HG02981 (cell line): ENCODE measurements around the gene TPD52L2.

Experiments
- ATAC-seq: cut with Tn5 transposase; IDR thresholded peaks from one replicate; pipeline ENCODE4 v1.9.1; 2021; ENCODE audit warnings: mild to moderate bottlenecking, moderate library complexity; ENCODE audit not compliant: unreplicated experiment

The TPD52L2 gene

DNA sequence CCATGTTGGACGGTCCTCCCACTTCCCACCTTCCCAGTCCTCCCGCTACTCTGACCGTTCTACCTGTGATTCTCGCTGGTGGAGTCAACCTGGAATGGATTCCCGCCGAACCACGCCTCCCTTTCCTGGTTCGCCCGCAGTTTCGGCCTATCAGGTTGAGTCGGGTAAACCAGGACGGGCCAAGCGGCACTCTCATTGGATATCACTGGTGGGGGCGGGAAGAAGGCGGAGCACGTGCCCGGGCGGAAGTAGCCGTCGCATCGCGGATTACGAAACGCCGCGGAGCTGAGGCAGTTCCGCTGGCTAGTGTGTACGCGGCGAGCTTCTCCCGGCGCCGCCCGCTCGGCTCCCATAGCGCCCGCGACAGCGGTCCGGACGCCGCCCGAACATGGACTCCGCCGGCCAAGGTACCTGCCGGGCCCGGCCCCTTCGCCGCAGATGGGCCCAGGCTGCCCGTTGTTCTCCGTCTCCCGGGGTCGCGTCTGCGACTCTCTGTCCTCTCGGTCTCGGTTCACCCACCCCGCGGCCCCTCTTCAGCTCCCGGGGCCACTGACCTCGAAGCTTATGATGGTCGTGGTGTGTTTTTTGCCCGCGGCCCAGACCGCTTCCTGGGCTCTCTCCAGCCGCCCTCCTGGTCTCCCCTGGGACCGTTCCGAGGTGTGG, at the start of gene TPD52L2:
Gene TPD52L2, plus strand, starts transcription at position 293 of the 663 bp plus-strand sequence. Its CDS starts 96 bp downstream, at position 389.
- peak; percentile 64 for ATAC-seq

DNA sequence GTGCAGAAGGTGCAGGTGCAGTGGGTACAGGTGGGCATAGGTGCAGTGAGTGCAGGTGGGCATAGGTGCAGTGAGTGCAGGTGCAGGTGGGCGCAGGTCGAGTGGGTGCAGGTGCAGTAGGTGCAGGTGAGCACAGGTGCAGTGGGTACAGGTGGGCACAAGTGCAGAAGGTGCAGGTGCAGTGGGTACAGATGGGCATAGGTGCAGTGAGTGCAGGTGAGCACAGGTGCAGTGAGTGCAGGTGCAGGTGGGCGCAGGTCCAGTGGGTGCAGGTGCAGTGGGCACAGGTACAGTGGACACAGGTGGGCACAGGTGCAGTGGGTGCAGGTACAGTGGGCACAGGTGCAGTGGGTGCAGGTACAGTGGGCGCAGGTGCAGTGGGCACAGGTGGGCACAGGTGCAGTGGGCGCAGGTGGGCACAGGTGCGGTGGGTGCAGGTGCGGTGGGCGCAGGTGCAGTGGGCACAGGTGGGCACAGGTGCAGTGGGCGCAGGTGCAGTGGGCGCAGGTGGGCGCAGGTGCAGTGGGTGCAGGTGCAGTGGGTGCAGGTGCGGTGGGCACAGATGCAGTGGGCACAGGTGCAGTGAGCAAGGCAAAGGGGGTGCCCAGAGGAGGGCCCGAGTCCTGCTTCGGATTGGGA, 49.3 kb upstream of the TPD52L2 start:
- no peak for ATAC-seq

DNA sequence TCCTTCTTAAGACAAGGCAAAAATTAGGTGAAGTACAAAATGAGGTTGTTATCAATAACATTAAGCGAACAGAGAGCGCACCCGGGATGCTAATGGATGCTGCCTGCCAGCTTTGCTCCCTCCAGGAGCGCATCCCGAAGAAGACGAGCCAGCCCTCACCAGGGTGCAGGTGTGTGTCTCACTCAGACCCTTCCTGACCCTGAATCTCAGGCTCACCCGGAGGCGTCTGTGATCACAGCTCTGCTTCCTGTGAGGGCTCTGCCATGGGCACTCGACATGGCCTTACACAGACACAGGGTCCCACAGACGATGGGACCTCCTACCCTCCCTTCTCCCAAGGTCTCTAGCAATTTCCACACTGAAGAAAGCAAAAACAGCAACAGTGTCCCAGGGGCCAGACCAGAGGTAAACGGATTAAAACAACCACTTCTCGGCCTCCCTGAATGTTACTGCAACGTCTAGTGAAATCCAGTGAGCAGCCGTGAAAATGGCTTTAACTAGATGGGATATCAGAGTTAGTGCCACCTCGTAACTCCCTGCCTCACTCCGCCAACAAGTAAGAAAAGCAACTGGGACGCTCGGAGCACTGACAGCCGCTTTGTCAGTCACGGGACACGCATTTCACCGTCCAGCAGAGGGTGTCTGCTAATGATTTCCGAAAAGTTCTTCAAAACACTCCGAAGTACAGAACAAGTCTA, 45.7 kb upstream of the TPD52L2 start:
- no peak for ATAC-seq

DNA sequence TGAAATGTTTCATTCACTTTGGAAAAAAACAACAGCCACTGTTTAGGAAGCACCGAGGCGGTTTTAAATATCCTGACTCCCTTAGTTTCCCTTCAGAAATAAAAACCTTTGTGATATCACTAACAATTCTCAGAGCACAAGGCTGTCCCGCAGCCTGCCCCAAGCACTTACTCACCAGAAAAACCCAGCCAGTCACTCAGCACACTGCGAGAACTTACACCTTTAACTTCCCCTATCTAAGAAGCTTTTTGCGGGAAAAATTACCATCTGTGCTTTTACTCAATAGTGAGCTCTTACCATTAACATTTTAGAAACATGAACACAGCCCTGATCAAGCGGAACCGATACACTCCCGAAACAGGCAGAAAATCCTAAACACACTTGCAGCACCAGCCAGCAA, 43.3 kb upstream of the TPD52L2 start:
- ATAC-seq: no peak

DNA sequence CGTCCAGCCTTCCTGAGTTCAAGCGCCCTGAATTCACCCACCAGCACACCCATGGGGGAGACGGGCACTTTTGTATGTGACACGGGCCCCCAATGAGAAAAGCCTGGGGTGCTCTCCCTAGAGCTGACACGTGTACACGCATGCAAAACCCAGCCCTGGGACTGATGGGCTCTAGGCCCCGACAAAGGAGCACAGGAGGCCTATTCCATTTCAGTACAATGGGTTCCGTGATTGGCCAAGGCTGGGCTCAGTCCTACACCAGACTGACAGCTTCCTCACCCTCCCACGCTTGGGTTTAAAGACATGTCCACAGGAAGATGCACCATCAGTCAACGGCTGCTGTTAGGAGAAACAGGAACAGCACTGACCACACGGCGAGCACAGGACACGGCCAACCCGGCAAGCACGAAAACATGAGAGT, 42.8 kb upstream of the TPD52L2 start:
- ATAC-seq: no peak

DNA sequence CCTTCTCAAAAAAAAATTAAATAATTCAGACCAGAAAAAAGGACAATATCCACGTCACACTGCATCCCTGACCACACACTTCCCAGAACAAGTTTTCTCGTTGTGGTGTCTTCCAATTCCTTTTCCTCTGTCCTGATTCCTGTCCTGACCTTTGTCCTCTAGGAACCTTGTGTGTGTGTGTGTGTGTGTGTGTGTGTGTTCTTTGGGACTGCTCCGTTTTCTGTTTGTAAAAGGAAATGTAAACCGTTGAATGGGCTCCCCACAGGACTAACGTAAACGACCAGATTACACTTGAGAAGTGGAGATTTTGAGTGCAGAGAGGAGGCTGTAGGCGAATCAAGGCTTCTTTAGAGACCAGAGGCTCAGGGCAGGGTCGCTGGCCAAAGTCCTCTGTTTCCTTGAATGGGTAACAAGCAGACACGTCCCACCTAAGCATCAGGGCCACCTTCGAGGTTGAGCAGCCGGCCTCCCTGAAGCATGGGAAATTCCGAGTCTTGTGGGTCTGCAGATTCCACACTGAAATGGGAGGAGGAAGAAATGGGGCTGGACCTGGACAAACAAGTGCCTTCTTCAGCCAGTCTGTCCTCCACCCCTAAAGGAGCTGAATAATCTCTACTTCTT, 41.3 kb upstream of the TPD52L2 start:
- ATAC-seq: no peak

DNA sequence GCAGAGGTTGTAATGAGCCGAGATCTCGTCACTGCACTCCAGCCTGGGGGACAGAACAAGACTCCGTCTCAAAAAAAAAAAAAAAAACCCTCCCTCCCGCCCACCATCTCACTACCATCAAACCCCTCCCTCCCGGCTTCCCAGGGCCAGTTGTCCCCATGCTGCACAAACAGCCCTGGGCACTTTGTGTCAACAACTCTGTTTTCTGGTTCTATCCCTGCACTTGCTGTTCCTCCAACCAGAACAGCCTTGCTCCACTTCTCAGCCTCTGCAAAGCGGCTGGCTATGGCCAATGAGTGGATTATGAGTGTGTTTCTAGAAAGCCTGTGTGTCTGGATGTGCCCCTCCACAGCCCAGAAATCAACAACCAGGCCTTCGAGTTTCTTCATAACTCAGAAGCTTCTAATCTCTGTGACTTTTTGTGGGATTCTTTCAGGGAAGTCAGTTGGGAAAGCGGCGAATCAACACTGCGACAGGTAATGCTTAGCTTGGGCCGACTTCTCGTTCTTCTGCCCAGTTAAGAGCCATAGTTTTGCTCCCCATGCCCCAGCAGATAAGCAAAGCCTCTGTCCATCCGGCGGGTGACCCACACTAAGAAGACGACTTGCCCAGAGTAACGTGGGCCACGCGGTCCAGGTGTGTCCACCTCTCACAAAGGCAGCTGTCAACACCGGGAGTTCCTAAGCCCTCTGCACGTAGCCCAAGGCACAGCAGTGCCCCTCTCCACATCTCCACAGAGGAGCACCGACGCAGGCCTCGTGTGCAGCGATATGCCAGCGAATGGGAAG, 39.5 kb upstream of the TPD52L2 start:
- ATAC-seq: no peak

DNA sequence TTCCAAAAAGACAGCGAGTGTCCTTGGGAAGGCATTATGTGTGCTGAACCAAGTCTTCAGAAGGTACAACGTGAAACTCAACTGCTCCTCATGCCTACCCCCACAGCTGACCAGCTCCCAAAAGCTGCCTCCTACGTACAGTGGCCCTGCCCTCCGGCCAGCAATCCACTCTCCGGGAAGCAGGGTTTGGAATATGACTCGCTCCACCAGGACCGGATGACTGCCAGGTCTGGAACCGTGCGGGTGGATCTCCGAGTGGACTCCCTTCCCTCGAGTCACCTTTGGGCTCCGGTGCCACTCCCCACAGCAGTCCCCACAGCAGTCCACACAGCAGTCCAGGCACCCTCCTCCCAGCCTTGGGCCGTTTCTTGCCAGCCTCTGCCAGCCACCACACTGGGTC, 38.3 kb upstream of the TPD52L2 start:
- no peak for ATAC-seq

DNA sequence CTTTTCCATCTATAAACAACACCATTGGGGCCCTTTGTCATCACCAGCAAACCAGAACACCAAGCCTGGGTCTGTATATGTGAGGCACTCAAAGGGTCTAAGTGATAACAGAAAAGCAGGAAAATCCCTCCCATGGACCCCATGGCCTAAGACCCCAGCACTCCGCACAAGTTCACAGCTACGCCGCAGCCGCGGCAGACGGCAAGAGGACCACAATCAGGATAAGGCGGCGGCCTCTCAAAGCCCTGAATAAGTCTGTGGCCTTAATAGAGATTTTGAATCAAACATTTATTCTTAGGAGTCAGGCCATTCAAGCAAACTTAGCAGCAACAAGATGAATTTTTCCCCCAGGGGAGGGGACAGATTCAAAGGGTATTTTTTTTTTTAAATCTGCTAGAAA, 36.9 kb upstream of the TPD52L2 start:
- no peak for ATAC-seq

DNA sequence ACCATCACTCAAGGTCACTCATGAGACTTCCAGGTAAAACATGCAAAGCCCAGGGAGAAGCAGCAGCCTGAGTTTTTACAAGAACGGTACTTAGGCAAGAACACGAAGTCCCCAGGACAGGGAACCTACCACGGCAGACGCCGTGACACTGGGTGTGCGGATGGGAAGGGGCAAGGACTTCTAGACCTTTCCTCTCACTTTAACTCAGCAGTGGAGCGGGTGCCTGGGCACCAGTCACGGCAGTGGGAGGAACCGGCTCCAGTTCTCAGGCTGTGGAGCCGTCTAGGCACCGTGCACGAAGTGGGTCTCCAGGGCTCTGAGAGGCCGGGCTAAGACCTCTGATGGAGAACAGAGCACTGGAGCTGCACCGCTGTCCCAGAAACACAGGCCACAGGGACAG, 36.5 kb upstream of the TPD52L2 start:
- no peak for ATAC-seq

DNA sequence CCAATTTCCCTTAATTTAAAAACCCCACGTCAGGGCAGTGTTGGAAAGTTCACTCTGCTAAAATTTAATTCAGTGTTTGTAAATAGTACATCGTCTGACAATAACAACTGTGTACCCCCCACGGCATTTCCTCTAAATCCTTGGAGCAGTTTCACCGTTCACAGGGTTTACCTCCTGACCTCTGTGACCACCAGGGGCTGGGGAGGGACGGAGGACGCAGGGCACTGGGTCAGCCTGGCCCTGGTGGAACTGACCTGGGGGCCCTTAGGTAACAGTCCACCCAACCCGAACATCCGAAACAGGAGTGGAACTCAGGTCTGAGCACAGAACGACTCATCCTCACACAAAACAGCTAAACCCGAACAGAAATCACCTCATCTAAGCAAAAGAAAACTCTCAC, 36.1 kb upstream of the TPD52L2 start:
- no peak for ATAC-seq

DNA sequence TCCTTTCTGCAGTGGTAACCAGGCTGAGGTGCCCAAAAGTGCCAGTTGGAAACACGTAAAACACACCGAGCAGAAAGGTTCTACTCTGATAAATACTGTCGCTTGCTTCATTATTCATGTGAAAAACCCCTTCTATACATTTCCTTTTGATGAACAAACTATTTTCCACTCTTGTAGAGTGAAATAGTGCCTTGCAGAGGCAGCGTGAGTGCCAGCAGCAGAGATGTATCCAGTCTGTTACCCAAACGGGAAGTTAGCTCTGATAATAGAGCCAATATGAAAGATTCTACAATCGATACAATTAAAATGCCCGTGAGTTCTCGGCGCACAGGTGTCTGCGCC, 35.5 kb upstream of the TPD52L2 start:
- no peak for ATAC-seq

DNA sequence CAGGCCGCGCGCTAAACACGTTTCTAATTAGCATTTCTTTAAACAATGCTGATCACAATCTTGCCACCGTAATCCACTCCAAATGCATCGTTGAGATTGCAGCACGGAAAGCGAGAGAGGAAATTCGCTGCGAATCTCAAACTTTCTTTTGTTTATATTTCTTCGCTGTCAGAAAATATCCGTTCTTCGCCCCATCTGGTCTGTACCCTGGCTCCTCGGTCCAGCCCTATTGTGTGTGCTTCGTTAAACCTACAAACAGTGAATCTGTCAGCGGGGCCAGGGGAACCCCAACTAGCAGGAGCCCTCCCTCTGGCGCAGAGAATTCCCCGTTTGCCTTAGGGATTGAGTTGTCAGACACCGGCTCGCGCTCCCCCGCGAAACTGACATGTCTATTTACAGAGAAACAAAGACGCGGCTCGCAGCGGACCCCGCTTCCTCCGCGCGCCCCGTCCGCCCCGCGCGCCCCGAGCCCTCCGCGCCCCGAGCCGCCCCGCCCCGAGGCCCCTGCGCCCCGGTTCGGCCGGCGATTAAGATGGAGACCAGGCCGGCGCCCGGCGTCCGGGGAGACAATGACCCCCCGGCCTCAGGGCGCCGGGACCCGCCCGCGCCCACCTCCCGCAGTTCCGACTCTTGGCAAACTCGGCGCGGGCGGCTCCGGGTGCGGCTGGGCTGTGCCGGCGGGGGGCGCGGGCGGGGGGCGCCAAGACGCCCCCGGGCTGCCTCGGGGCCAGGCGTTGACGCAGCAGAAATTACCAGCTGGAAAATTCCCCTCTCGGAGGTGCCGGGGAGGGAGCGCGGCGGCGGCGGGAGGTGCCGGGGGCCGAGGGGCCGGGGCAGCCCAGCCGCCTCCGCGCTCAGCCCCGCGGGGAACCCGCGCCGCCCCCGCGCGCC, 34.9 kb upstream of the TPD52L2 start:
- no peak for ATAC-seq

DNA sequence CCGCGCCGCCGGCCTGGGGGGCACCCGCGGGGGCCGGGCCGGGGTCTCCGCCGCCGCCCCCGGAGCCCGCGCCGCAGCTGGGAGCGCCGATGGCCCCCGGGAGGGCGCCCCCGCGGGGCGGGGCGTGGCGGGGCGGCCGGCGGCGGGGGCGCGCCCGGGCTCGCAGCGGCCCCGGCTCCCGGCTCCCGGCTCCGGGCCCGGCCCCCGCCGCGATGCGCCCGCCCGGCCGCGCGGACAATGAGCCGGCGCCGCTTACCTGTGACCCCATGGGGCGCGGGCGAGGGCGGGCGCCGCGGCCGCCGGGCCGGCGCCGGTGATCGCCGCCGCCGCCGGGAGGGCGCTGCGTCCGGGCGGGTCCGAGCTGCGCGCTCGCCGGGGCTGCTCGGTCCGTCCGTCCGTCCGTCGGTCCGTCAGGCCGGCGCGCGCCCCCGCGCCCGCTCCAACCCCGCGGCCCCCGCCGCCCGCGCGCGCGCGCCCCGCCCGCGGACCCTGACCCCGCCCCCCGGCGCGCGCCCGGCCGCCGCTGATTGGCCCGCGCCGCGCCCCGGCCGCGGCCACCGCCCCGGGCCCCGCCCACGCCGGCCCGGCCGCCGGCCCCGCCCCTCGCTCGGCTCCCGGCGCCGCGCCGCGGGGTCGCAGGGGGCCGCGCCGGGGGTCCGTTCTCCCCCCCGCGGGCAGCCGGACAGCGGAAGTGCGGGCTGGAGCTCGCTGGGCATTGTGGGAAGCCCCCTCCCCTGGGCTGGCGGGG, 34.1 kb upstream of the TPD52L2 start, which contains the start of gene ZBTB46:
Gene ZBTB46, minus strand, starts transcription at position 424 of the 748 bp plus-strand sequence. CDS start 40,507 bp downstream, outside the sequence.
- ATAC-seq: peak; percentile 48

DNA sequence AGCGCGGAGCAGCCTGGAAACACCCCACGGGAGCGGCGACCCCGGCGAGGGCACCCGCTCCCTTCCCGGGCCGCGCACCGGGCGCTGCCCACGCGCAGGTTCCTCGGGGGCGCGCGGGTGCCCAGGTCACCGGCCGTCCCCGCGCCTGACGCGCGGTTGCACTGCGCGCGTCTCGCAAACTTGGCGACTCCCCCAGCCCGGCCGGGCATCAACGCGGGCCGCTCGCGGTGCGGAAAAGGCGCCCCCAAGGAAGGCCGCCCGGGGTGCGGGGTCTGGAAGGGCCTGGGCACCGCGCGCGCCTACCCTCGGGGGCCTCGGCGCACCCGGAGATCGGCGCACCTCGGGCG, 33.5 kb upstream of the TPD52L2 start:
- ATAC-seq: no peak

DNA sequence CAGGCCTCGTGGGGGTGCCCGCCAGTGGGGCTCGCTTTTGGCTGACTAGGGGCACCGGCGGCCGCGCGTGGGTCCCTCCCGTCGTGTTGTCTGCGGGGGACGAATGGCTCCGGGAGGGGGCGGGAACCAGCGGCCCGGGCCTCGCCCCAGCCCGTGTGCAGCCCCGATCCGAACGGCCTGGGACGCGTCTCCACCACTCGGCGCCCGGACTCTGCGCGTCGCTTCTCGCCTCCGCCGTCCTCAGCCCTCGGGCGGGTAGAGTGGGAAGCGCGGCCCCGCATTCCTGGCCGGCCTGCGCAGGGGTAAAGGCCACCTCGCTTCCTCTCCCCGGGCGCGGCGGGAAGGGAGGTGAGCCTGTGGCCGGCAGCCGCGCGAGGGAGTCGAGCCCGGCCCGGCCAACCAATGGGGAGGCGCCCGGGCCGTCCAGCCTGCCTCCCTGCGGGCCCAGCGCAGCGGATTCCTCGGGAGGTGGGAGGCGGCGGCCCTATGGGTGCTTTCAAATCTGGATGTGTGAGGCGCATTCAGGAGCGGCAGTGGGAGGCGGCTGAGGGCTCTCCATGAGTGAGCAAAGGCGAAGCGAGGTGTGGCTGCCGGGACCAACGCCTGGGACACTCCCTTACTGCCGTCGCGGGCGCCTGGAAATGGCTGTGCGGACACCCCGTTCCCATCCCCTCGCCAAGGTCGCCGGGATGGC, 32.9 kb upstream of the TPD52L2 start:
- ATAC-seq: no peak

DNA sequence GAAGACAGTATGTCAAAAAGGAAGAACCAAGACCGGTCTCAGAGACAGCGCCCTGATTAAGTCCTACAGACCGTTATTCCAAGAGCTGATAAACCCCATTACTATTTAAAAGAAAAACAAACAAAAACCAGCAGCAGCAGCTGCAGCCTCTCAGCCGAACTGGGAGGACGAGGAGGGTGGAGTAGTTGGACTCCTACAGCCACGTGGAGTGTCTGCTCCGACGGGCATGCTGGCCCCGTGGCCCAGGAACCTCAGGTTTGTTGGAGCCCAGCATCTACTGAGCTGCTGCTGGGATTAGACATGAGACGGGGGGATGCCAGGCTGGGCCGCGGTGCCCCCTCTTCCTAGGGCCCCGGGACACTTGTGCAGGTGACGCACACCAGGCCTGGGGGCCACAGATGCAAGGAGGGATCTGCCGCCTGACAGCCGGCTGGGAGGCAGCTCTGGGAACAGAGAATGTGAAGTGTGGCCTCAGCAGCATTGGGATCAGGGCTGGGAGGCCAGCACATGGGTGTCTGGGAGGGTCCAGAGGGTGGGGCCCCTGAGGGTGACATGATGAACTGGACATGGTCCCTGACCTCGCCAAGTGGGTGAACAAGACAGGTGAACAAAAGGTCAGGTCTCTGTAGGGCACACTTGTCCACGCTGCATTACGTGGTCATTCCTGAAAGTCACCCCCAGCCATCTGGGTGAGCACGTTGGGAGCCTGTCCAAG, 31.1 kb upstream of the TPD52L2 start:
- no peak for ATAC-seq

DNA sequence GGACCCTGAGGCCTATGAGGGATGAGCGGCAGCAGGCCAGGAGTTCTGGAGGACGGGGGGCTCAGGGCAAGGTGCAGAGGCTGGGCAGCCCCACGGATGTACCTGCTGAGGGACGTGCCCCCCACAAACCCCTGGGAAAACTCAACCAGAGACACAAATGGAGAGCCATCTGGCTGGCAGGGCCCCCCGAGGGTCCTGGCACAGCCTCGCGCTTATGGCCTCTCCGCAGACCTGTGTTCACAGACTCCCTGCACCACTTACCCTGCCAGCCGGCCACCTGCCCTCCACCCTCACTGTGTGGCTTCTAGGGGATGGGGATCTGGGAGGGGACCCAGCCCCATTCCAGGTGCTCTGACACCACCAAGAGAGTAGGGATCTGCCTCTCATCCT, 30.6 kb upstream of the TPD52L2 start:
- no peak for ATAC-seq
